SJSA1 (cell line): ENCODE measurements around the gene CAGE1. TPM values are rescaled to one million over a fixed set of nuclear protein-coding genes. Genes with fewer than 3 reads are reported as not detected.
A peak's percentile ranks its signal among the peaks of the same experiment; 100 is the strongest.
"Not testable (repeated sequence)": the region's sequence is repeated elsewhere in the genome, so short reads cannot be mapped to it uniquely, and the experiment has no call there.

ENCODE experiments used
- DNase-seq, 2 experiments: peaks; one replicate each; pipeline ENCODE4 v3.0.0-alpha.2; 2015 to 2020; ENCODE audit warnings: low spot score in 2 of 2, low read depth in 1 of 2
- H3K27ac ChIP-seq: fragments of 250-450 bp; sonication (Bioruptor Pico); 2 replicates; pipeline ENCODE4 v1.5.1; 2020; ENCODE audit warnings: mild to moderate bottlenecking, moderate library complexity
- H3K27me3 ChIP-seq: fragments of 250-450 bp; sonication (Bioruptor Pico); replicated peaks from 2 replicates; pipeline ENCODE4 v1.5.1; 2020; ENCODE audit warnings: mild to moderate bottlenecking, moderate library complexity
- H3K36me3 ChIP-seq: fragments of 250-450 bp; sonication (Bioruptor Pico); 2 replicates; pipeline ENCODE4 v1.5.1; 2020; ENCODE audit warnings: mild to moderate bottlenecking
- H3K4me1 ChIP-seq: fragments of 250-450 bp; sonication (Bioruptor Pico); replicated peaks from 2 replicates; pipeline ENCODE4 v1.6.1; 2021; ENCODE audit warnings: mild to moderate bottlenecking
- H3K4me3 ChIP-seq: fragments of 250-450 bp; sonication (Bioruptor Pico); 2 replicates; pipeline ENCODE4 v1.5.1; 2020; ENCODE audit warnings: mild to moderate bottlenecking
- H3K9me3 ChIP-seq: fragments of 250-450 bp; sonication (Bioruptor Pico); replicated peaks from 2 replicates; pipeline ENCODE4 v1.5.1; 2020; ENCODE audit warnings: mild to moderate bottlenecking
- total RNA-seq: library from RNA; depleted of rRNA; stranded (reverse); fragments of >200 nt; shearing (Covaris generic); gene quantifications from 2 replicates; pipeline ENCODE4 v1.2.3, GENCODE V29; 2014

CAGE1 gene
- total RNA-seq, 1 experiment from 2014 or later, result 0.08 TPM

DNA sequence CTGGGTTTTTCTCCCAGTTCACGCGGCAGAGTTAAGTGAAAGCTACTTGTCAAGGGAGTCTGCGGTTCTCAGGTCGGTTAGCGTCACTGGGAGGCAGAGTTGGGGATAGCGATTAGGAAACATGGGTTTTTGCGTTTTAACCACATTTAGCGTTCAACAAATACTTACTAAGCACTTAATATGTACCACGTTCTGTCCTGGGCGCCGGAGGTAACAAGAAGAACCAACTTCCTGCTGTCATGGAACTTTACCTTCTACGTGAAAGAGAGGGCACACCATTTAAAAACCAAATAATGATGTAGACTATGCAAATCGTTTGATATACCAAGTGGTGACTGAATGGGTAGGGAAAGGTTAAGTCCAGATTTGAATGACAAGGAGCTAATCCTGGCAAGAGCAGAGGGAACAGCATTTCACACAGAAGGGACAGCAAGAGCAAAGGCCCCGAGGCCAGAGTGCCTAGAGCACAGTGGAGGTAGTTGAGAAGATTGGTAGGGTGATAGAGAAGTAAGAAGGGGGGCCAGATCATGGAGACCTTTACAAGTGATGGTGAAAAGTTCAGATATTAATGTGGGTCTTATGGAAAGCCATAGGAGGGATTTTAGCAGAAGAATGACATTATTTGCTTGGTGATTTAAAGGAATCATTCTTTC is 810 bp upstream of the CAGE1 start:
- Histone ChIP-seq H3K4me1 (peaks cover 6% of the 10 kb centered on the region), H3K27me3 (0 out of 2 replicates have a peak, but pooled peaks cover 3% of the 10 kb centered on the region), H3K9me3 (no peaks in the 10 kb centered on the region), H3K36me3 (peaks cover 24% of the 10 kb centered on the region), H3K27ac (peak overlapping the region; percentile 55), H3K4me3 (peak overlapping the region; percentile 63)
- DNase-seq, result no peak

DNA sequence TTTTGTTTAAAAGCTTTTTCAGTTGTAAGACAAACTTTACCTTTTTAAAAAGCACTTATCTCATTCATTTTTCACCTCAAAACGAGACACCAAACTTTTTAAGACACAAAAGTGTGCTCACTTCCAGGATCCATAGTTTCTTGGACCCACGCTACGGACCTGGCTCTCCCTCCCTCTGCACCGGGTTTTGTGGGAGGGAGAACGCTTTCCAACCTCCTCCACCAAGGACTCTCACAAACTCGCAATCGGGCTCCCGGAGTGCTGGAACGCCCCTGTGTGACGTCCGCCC is 436 bp downstream of the CAGE1 start:
- peaks cover 15% of the 10 kb centered on the region for H3K36me3 ChIP-seq
- DNase-seq, result no peak
- peaks cover 6% of the 10 kb centered on the region for H3K4me1 ChIP-seq
- peak overlapping the region; percentile 63 for H3K4me3 ChIP-seq
- peak overlapping the region; percentile 55; the same call in 1 of the 2 replicates for H3K27ac ChIP-seq
- no peaks in the 10 kb centered on the region for H3K9me3 ChIP-seq
- H3K27me3 ChIP-seq, result 0 out of 2 replicates have a peak, but pooled peaks cover 3% of the 10 kb centered on the region

DNA sequence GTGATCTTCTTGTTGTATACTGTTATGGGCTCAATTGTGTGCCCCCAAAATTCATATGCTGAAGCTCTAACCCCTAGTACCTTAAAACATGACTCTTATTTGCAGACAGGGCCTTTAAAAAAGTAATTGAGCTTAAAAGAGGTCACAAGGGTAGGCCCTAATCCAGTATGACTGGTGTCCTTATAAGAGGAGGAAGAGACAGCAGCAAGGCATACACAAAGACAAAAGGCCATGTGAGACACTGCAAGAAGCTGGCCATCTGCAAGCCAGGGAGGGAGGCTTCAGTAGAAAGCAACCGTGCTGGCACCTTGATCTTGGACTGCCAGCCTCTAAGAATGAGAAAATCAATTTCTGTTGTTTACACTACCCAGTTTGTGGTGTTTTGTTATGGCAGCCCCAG is 8.4 kb downstream of the CAGE1 start:
- Histone ChIP-seq H3K36me3 (no peaks in the 10 kb centered on the region), H3K9me3 (no peaks in the 10 kb centered on the region), H3K4me3 (no peak overlapping the region), H3K27me3 (peaks cover 7% of the 10 kb centered on the region; the same call in 1 of the 2 replicates), H3K4me1 (no peaks in the 10 kb centered on the region), H3K27ac (no peak overlapping the region)
- DNase-seq, result no peak

DNA sequence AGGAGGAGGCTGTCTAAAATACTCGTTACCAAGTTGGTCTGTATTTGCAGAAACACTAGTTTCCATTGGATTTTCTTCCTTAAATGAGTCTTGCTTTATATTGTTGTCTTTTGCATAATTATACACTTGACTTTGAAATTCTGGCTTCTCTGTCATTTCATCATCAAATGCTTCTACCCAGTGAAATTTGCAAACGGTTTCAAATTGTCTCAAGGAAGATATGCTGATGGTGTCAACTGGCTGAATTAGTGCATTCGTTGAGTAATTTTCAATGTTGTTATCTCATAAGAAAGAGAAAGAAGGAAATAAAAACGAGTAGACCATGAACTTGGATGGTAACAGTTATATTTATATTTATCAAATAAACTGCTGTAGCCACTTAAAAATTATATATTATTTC is 10.8 kb downstream of the CAGE1 start:
- H3K9me3 ChIP-seq, result no peaks in the 10 kb centered on the region
- no peak overlapping the region for H3K27ac ChIP-seq
- no peaks in the 10 kb centered on the region for H3K36me3 ChIP-seq
- H3K4me1 ChIP-seq, result no peaks in the 10 kb centered on the region
- no peak overlapping the region for H3K4me3 ChIP-seq
- DNase-seq, result no peak
- peaks cover 4% of the 10 kb centered on the region; the same call in 1 of the 2 replicates for H3K27me3 ChIP-seq

DNA sequence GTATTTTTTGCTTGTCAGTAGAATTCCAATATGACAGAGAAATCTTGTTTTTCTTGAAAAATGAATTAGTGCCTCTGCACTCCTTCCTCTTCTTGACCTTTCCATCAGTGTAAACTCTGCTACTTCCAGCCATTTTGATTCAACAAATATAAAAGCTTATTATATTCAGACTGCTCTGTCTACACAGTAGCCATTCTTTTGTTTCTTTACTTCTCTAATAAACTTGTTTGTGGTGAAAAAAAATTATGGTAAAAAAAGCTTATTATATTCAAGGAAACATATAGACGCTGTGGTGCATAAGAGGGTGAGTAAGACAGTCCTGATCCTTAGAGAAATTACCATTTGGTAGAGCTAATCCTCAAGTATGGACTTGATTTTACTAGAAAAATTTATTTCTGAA is 11.6 kb downstream of the CAGE1 start:
- Histone ChIP-seq H3K27ac (no peak overlapping the region), H3K4me1 (no peaks in the 10 kb centered on the region), H3K27me3 (peaks cover 4% of the 10 kb centered on the region; the same call in 1 of the 2 replicates), H3K36me3 (no peaks in the 10 kb centered on the region), H3K9me3 (no peaks in the 10 kb centered on the region), H3K4me3 (no peak overlapping the region)
- DNase-seq, result no peak

DNA sequence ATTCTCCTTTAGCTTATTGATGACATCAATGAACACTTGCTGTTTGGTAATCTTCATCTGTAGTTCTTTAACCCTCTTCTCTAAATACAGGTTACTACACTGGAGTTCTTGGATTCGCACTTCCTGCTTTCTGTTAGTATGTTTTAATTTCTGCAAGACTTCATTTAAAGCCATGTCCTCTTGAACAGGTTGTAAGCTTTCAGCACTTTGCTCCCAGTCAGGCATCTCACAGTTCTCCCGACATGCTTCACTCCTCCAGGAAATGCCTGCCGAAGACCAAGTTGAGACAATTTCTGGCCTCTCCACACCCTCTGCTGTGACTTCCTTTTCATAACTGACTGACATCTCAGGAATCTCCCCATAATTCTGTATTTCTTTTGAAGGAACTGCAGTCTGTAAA is 15.8 kb downstream of the CAGE1 start:
- no peak overlapping the region for H3K4me3 ChIP-seq

DNA sequence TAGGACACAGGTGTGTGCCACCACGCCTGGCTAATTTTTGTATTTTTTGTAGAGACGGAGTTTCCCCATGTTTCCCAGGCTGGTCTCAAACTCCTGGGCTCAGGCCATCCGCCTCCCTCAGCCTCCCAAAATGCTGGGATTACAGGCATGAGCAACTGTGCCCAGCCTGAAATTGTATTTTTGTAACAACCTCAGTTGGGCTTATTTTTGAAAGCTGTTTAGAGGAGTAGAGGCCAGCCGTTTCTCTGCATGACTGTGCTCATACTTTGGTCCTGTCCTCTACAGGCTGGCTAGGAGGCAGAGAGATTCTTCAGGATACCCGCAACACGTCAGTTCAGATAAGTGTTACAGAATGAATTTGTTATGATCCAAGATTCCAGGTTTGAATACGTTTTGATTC is 22.1 kb downstream of the CAGE1 start:
- no peak for DNase-seq
- Histone ChIP-seq H3K9me3 (no peaks in the 10 kb centered on the region), H3K36me3 (no peaks in the 10 kb centered on the region), H3K27me3 (0 out of 2 replicates have a peak, but pooled peaks cover 3% of the 10 kb centered on the region), H3K4me3 (no peak overlapping the region), H3K4me1 (no peaks in the 10 kb centered on the region), H3K27ac (no peak overlapping the region)

More for the DNA sequence above, 15.8 kb downstream of the CAGE1 start:
- H3K9me3 ChIP-seq, result no peaks in the 10 kb centered on the region
- no peaks in the 10 kb centered on the region for H3K4me1 ChIP-seq
- H3K27ac ChIP-seq, result no peak overlapping the region
- H3K36me3 ChIP-seq, result no peaks in the 10 kb centered on the region
- no peak for DNase-seq
- peaks cover 4% of the 10 kb centered on the region; the same call in 1 of the 2 replicates for H3K27me3 ChIP-seq

DNA sequence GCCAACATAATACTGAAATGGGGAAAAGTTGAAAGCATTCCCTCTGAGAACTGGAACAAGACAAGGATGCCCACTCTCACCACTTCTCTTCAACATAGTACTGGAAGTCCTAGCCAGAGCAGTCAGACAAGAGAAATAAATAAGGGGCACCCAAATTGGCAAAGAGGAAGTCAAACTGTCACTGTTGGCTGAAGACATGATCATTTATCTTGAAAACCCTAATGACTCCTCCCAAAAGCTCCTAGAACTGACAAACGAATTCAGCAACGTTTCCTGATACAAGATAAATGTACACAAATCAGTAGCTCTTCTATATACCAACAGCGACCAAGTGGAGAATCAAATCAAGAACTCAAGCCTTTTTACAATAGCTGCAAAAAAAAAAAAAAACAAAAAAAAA is 37.6 kb downstream of the CAGE1 start:
- peaks cover 18% of the 10 kb centered on the region for H3K27me3 ChIP-seq
- H3K4me1 ChIP-seq, DNase-seq: not testable (repeated sequence)

DNA sequence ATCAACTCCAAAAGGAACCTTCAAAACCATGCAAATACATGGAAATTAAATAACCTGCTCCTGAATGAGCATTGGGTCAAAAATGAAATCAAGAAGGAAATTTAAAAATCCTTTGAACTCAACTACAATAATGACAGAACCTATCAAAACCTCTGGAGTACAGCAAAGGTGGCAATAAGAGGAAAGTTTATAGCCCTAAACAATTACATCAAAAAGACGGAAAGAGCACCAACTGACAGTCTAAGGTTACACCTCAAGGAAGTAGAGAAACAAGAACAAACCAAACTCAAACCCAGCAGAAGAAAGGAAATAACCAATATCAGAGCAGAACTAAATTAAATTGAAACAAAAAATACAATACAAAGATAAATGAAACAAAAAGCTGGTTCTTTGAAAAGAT is 39.0 kb downstream of the CAGE1 start:
- H3K9me3 ChIP-seq, H3K4me3 ChIP-seq, DNase-seq, H3K4me1 ChIP-seq, H3K36me3 ChIP-seq, H3K27ac ChIP-seq: not testable (repeated sequence)
- H3K27me3 ChIP-seq, result peaks cover 18% of the 10 kb centered on the region

More for the DNA sequence above, 37.6 kb downstream of the CAGE1 start:
- H3K36me3 ChIP-seq, H3K9me3 ChIP-seq, H3K4me3 ChIP-seq, H3K27ac ChIP-seq: not testable (repeated sequence)

DNA sequence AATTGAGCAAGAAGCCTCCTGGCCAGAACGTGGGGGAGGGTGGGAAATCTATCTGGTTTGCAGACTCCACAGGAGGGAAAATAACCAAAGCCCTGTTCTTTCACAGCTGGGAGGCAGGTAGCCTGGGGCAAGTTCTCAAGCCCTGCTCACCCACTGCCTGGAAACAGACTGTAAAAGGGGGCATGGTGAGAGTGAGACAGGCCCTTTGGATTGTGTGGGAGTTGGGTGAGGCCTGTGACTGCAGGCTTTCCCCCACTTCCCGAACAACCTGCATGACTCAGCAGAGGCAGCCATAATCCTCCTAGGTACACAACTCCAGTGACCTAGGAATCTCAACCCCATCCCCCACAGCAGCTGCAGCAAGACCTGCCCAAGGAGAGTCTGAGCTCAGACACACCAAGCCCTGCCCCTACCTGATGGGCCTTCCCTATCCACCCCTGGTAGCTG is 42.0 kb downstream of the CAGE1 start:
- not testable (repeated sequence) for H3K9me3 ChIP-seq, H3K27ac ChIP-seq, DNase-seq, H3K36me3 ChIP-seq, H3K4me3 ChIP-seq, H3K27me3 ChIP-seq, H3K4me1 ChIP-seq

DNA sequence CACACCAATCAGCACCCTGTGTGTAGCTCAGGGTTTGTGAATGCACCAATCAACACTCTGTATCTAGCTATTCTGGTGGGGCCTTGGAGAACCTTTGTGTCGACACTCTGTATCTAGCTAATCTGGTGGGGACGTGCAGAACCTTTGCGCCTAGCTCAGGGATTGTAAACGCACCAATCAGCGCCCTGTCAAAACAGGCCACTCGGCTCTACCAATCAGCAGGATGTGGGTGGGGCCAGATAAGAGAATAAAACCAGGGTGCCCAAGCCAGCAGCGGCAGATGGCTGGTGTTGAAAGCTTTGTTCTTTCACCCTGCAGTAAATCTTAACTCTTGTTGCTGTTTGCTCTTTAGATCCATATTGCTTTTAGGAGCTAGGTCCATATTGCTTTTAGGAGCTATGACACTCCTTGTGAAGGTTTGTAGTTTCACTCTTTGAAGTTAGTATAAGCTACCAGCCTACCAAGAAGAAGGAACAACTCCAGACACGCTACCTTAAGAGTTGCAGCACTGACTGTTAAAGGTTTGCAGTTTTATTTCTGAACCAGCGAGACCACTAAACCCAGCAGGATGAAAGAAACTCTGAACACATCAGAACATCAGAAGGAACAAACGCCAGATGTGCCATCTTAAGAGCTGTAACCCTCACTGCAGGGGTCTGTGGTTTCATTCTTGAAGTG is 44.6 kb downstream of the CAGE1 start:
- H3K4me1 ChIP-seq, H3K9me3 ChIP-seq, H3K4me3 ChIP-seq, H3K27me3 ChIP-seq, DNase-seq, H3K27ac ChIP-seq, H3K36me3 ChIP-seq: not testable (repeated sequence)

DNA sequence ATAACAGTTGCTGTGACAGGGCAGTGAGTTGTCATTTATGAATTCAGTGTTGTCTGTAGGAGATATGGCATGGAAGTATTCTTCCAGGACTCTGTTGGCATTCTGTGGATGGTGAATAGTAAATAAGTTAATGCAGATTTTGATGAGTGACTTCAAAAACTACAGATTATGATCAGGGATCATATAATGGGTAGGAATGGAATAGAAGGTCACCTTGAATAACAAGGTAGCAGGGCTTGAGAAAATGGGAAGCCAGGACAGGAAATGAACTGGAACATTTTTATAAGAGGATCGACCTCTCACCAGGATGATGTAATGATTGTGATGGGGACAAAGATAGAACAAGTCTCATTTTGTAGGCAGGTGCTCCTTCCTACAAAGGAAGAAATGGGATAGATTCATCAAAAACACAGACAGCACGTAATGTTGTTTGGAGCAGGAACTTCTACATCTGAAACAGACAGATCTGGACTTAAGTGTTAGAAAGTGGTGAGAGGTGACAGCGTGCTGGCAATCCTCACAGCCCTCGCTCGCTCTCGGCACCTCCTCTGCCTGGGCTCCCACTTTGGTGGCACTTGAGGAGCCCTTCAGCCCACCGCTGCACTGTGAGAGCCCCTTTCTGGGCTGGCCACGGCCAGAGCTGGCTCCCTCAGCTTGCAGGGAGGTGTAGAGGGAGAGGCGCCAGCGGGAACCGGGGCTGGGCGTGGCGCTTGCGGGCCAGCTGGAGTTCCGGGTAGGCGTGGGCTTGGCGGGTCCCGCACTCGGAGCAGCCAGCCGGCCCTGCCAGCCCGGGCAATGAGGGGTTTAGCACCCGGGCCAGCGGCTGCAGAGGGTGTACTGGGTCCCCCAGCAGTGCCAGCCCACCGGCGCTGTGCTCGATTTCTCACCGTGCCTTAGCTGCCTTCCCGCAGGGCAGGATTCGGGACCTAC is 45.7 kb downstream of the CAGE1 start:
- Histone ChIP-seq H3K4me1 (no peaks in the 10 kb centered on the region), H3K4me3 (no peak overlapping the region), H3K36me3 (no peaks in the 10 kb centered on the region), H3K27me3 (no peaks in the 10 kb centered on the region), H3K27ac (no peak overlapping the region), H3K9me3 (no peaks in the 10 kb centered on the region)
- no peak for DNase-seq

DNA sequence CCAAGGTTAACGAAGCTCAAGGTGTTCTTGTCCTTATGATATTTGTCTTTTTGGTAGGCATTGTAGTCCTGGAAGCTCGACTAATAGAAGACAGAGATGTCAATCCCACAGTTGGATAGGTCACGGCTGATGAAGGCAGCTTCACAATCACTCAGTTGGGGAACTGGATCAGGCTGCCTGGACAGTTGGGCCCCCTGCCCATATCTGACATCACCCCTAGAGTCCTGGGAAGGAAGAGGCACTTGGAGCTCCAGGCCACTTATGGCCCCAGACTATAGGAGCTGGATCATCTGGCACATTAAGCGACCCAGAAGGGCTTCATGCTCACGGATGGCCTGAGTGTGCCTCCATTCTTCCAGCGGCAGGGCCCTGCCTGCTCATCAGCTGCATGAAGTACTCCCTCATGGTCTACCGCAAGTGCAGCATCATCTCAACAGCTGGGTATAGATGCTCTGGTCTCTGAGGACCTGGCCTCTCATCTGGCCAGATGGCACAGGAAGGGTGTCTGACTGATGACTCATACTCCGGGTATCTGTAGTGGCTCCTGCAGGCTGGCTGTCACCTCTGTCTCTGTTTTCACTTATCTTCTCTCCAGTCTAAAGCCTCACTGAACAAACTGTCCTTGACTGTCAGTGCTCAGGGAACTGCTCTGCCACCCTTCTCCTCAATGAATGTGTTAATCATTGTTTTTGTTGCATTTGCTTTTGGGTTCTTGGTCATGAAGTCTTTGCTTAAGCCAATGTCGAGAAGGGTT is 47.4 kb downstream of the CAGE1 start:
- no peaks in the 10 kb centered on the region for H3K27me3 ChIP-seq
- H3K36me3 ChIP-seq, result no peaks in the 10 kb centered on the region
- no peak for DNase-seq
- no peak overlapping the region for H3K4me3 ChIP-seq
- no peaks in the 10 kb centered on the region for H3K9me3 ChIP-seq
- H3K4me1 ChIP-seq, result no peaks in the 10 kb centered on the region
- no peak overlapping the region for H3K27ac ChIP-seq
